B cell (primary cell): ENCODE data around the gene EPB41L2.

Source experiments
- EZH2 ChIP-seq: IDR thresholded peaks from 2 replicates; pipeline ENCODE4 v1.6.1; 2012; ENCODE audit warnings: borderline replicate concordance, low read depth, mild to moderate bottlenecking, moderate library complexity, low read length; ENCODE audit not compliant: insufficient read depth, poor library complexity, severe bottlenecking
- TF ChIP-seq, protein P1 (sequence below): fragments of 200-600 bp; IDR thresholded peaks from one replicate; pipeline ENCODE4 v1.8.0; 2022; ENCODE audit warnings: antibody characterized with exemption, mild to moderate bottlenecking

DNA sequence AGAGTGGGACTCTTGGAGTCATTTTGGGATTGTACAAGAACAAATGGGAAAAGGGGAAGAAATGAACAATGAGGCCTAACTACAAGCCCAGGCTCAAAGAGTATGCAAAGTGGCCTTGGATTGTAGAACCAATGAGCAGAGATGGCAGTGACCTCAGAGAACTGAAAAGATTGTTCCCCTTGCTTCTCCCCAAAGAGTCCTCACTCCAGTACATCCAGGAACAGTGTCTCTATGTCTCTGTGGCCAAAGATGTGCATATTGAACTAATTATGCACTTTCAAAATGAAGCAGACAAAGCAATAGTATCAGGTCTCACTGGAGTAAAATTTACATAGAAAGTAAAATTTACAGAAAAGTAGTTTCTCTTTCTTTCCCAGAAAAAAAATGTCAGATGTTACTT lies 154.9 kb downstream of the EPB41L2 start:
- TF ChIP-seq, protein P1, sequence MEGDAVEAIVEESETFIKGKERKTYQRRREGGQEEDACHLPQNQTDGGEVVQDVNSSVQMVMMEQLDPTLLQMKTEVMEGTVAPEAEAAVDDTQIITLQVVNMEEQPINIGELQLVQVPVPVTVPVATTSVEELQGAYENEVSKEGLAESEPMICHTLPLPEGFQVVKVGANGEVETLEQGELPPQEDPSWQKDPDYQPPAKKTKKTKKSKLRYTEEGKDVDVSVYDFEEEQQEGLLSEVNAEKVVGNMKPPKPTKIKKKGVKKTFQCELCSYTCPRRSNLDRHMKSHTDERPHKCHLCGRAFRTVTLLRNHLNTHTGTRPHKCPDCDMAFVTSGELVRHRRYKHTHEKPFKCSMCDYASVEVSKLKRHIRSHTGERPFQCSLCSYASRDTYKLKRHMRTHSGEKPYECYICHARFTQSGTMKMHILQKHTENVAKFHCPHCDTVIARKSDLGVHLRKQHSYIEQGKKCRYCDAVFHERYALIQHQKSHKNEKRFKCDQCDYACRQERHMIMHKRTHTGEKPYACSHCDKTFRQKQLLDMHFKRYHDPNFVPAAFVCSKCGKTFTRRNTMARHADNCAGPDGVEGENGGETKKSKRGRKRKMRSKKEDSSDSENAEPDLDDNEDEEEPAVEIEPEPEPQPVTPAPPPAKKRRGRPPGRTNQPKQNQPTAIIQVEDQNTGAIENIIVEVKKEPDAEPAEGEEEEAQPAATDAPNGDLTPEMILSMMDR = no peak
- TF ChIP-seq EZH2 = no peak
